ENCODE measurements around the gene BIRC2. TPM values are rescaled to one million over a fixed set of nuclear protein-coding genes. Genes with fewer than 3 reads are reported as not detected.

Gene BIRC2
- total RNA-seq = 37.4 and 40.7 TPM in 2 replicates

DNA sequence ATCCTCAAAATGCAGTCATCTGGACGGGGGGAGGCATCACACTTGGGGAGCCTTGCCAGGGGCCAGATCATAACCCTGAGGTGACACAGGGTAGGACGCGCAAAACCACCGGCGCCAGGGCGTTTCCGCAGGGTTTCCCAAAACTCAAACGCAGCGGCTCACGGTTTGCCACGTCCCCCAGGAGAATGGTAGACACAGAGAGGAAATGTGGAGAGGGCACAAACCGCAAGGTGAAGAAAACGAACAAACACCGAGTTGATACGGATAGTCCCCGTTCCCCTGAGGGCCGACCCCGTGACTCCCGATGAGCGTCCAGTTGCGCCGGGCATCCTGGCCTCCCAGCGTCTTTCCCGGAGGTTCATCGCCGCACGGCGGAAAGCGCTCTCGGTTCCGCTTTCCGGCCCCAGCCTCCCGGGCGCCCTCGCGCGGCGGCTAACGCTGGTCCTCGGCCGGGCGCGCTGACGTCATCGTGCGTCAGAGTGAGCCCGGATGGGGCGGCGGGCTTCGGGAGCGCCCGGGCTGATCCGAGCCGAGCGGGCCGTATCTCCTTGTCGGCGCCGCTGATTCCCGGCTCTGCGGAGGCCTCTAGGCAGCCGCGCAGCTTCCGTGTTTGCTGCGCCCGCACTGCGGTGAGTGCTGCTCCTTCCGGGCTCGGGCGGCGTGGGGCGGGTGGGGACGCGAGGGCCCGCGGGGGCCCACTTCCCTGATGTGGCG is at the start of gene BIRC2:
Gene BIRC2, plus strand, starts transcription at position 467 of the 714 bp plus-strand sequence. CDS start 2,641 bp downstream, outside the sequence.

GRCh38 chr11:102317099-102317767 is 29.8 kb upstream of the BIRC2 start, which contains the start of gene BIRC3:
Gene BIRC3, plus strand, starts transcription at chr11:102317484. Its CDS starts 7,026 bp downstream, at chr11:102324510.

Other genes with a start within 250 kb of the BIRC2 start
- 7.5 and 10.3 TPM in 2 replicates for gene YAP1, start 236.8 kb upstream of the BIRC2 start, total RNA-seq
- gene BIRC3, start 29.7 kb upstream of the BIRC2 start, total RNA-seq = 10.7 and 11.2 TPM in 2 replicates
- gene TMEM123, start 105.6 kb downstream of the BIRC2 start, total RNA-seq = 207 and 208 TPM in 2 replicates
- gene MMP7, start 183.5 kb downstream of the BIRC2 start, total RNA-seq = not detected in 2 replicates

Data from mammary microvascular endothelial cell (primary cell).